ENCODE measurements around the gene SPATA19.

SPATA19 gene

DNA sequence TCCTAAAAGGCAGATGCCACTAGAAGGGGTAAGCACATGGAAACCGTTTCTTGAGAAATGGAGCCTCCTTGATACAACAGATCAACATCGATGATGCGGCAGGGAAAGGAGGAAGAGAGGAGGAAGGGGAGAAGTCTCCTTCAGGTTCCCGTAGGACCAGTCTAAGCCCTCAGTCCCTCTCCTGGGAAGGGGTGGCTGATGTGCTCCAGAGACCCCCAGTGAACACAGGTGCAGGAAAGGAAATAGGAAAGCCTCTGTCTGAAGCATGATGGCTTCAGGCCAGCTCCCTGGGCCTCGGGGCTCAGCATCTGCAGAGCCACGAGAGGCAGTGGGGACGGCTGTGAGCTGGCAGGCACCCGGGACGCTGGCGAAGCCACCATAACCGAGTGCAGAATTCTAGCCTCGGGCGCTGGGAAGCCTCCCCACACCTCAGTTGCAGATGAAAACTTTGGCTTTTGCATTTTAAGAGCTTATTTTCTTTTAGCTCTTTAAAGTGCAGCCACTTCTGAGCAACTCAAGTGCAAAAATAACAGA is 1.8 kb downstream of the SPATA19 start:
- H3K9me2 ChIP-seq (replicated peaks; ENCODE audit: insufficient read depth, low read length): no peaks in the 10 kb centered on the region
- H3K36me3 ChIP-seq (ENCODE audit: low read length): no peaks in the 10 kb centered on the region
- no peaks in the 10 kb centered on the region for H3K27me3 ChIP-seq (ENCODE audit: low read length)
- H3K4me3 ChIP-seq (ENCODE audit: insufficient read depth, low read length, poor library complexity, severe bottlenecking): no peak overlapping the region
- H3K9ac ChIP-seq (ENCODE audit: low read length): no peak overlapping the region
- H2AFZ ChIP-seq (ENCODE audit: low read depth, low read length, severe bottlenecking): no peak overlapping the region
- no peaks in the 10 kb centered on the region for H4K20me1 ChIP-seq (ENCODE audit: low read depth, low read length)
- H3K79me2 ChIP-seq (ENCODE audit: insufficient read depth, low read length): no peaks in the 10 kb centered on the region
- H3K4me2 ChIP-seq (ENCODE audit: low read depth, low read length, poor library complexity, severe bottlenecking): no peak overlapping the region
- H3F3A ChIP-seq (ENCODE audit: insufficient read depth): no peaks in the 10 kb centered on the region
- no peaks in the 10 kb centered on the region for H3K9me3 ChIP-seq (ENCODE audit: insufficient read depth, low read length)
- no peak overlapping the region for H3K27ac ChIP-seq (ENCODE audit: low read depth, low read length)
- TF ChIP-seq, protein P1, sequence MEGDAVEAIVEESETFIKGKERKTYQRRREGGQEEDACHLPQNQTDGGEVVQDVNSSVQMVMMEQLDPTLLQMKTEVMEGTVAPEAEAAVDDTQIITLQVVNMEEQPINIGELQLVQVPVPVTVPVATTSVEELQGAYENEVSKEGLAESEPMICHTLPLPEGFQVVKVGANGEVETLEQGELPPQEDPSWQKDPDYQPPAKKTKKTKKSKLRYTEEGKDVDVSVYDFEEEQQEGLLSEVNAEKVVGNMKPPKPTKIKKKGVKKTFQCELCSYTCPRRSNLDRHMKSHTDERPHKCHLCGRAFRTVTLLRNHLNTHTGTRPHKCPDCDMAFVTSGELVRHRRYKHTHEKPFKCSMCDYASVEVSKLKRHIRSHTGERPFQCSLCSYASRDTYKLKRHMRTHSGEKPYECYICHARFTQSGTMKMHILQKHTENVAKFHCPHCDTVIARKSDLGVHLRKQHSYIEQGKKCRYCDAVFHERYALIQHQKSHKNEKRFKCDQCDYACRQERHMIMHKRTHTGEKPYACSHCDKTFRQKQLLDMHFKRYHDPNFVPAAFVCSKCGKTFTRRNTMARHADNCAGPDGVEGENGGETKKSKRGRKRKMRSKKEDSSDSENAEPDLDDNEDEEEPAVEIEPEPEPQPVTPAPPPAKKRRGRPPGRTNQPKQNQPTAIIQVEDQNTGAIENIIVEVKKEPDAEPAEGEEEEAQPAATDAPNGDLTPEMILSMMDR (IDR thresholded peaks at IDR 0.05; ENCODE audit: insufficient read depth, low read length, poor library complexity, severe bottlenecking): no peak
- no peak for TF ChIP-seq EZH2phosphoT487 (conservative IDR thresholded peaks at IDR 0.05; ENCODE audit: low read length)

DNA sequence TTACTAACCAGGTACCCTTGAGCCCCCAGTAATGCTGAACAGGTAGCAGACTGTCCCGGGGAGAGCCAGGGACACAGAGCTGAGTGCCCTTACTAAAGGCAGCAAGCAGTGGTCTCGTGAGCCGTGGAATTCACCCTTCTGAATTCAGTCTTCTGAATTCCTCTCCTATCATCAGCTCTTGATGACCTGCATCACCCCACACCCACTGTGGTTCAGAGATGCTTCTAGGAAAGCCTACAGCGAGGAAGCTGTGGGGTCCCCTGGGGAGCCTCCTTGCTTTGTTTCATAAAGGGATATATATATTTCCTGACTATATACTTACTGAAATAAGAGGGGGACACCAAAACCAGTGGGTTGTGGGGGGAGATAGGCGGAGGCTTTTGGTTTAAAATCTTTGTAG is 2.6 kb downstream of the SPATA19 start:
- Histone ChIP-seq H3K27ac (ENCODE audit: low read depth, low read length) (no peak overlapping the region), H3K4me3 (ENCODE audit: insufficient read depth, low read length, poor library complexity, severe bottlenecking) (no peak overlapping the region), H3K4me2 (ENCODE audit: low read depth, low read length, poor library complexity, severe bottlenecking) (no peak overlapping the region), H3K9ac (ENCODE audit: low read length) (no peak overlapping the region), H3K9me3 (ENCODE audit: insufficient read depth, low read length) (no peaks in the 10 kb centered on the region), H3K36me3 (ENCODE audit: low read length) (no peaks in the 10 kb centered on the region), H2AFZ (ENCODE audit: low read depth, low read length, severe bottlenecking) (no peak overlapping the region), H3F3A (ENCODE audit: insufficient read depth) (no peaks in the 10 kb centered on the region), H3K9me2 (replicated peaks; ENCODE audit: insufficient read depth, low read length) (no peaks in the 10 kb centered on the region), H4K20me1 (ENCODE audit: low read depth, low read length) (no peaks in the 10 kb centered on the region), H3K27me3 (ENCODE audit: low read length) (no peaks in the 10 kb centered on the region), H3K79me2 (ENCODE audit: insufficient read depth, low read length) (no peaks in the 10 kb centered on the region)
- no peak for TF ChIP-seq EZH2phosphoT487 (conservative IDR thresholded peaks at IDR 0.05; ENCODE audit: low read length)
- TF ChIP-seq, protein P1 (IDR thresholded peaks at IDR 0.05; ENCODE audit: insufficient read depth, low read length, poor library complexity, severe bottlenecking): no peak

DNA sequence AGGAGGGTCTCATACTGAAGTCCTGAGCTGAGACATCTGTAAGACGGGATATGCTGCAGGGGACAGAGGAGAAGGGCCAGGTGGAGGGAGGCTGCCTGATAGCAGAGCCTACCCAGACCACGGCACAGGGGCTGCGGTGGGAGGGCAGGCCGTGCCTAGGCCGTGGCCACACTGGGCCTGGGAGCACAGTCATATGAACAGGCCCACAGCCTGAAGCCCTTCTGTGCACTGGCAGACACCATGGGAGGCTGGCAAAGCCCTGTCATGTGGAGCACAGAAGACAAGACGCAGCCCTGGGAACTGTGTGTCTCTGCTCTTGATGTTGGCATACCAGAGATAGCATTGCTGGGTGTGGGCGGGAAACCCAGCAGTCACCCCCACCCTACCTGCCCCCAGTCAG is 3.3 kb downstream of the SPATA19 start:
- Histone ChIP-seq H3K9me3 (ENCODE audit: insufficient read depth, low read length) (no peaks in the 10 kb centered on the region), H3K27me3 (ENCODE audit: low read length) (no peaks in the 10 kb centered on the region), H3K79me2 (ENCODE audit: insufficient read depth, low read length) (no peaks in the 10 kb centered on the region), H3K9ac (ENCODE audit: low read length) (no peak overlapping the region), H3K9me2 (replicated peaks; ENCODE audit: insufficient read depth, low read length) (no peaks in the 10 kb centered on the region), H4K20me1 (ENCODE audit: low read depth, low read length) (no peaks in the 10 kb centered on the region), H3K4me3 (ENCODE audit: insufficient read depth, low read length, poor library complexity, severe bottlenecking) (no peak overlapping the region), H2AFZ (ENCODE audit: low read depth, low read length, severe bottlenecking) (no peak overlapping the region), H3K27ac (ENCODE audit: low read depth, low read length) (no peak overlapping the region), H3K4me2 (ENCODE audit: low read depth, low read length, poor library complexity, severe bottlenecking) (no peak overlapping the region), H3F3A (ENCODE audit: insufficient read depth) (no peaks in the 10 kb centered on the region), H3K36me3 (ENCODE audit: low read length) (no peaks in the 10 kb centered on the region)
- no peak for TF ChIP-seq EZH2phosphoT487 (conservative IDR thresholded peaks at IDR 0.05; ENCODE audit: low read length)
- TF ChIP-seq, protein P1 (IDR thresholded peaks at IDR 0.05; ENCODE audit: insufficient read depth, low read length, poor library complexity, severe bottlenecking): no peak

Measured in SU-DHL-6 (cell line).